Ishikawa (cell line): ENCODE data around the gene AGTR1.

Experiments
- CEBPB ChIP-seq: IDR thresholded peaks from 2 replicates; pipeline ENCODE4 v1.6.1; 2012
- CREB1 ChIP-seq: IDR thresholded peaks from 2 replicates; pipeline ENCODE4 v1.6.1; 2012; ENCODE audit warnings: low read depth
- EGR1 ChIP-seq: IDR thresholded peaks from 2 replicates; pipeline ENCODE4 v1.6.1; 2012
- EP300 ChIP-seq: IDR thresholded peaks from 2 replicates; pipeline ENCODE4 v1.6.1; 2012; ENCODE audit warnings: borderline replicate concordance
- FOXM1 ChIP-seq: IDR thresholded peaks from 2 replicates; pipeline ENCODE4 v1.6.1; 2012; ENCODE audit warnings: low read depth, borderline replicate concordance
- MAX ChIP-seq: IDR thresholded peaks from 2 replicates; pipeline ENCODE4 v1.6.1; 2012
- NFIC ChIP-seq: IDR thresholded peaks from 2 replicates; pipeline ENCODE4 v1.6.1; 2012
- RAD21 ChIP-seq: IDR thresholded peaks from 2 replicates; pipeline ENCODE4 v1.6.1; 2012; ENCODE audit warnings: low read depth
- TAF1 ChIP-seq: IDR thresholded peaks from 2 replicates; pipeline ENCODE4 v1.6.1; 2012; ENCODE audit warnings: low read depth, mild to moderate bottlenecking
- TCF12 ChIP-seq: IDR thresholded peaks from 2 replicates; pipeline ENCODE4 v1.6.1; 2012; ENCODE audit warnings: low read depth
- TEAD4 ChIP-seq: IDR thresholded peaks from 2 replicates; pipeline ENCODE4 v1.6.1; 2012
- USF1 ChIP-seq: IDR thresholded peaks from 2 replicates; pipeline ENCODE4 v1.6.1; 2012
- YY1 ChIP-seq: IDR thresholded peaks from 2 replicates; pipeline ENCODE4 v1.6.1; 2012; ENCODE audit warnings: low read depth
- ZBTB7A ChIP-seq: IDR thresholded peaks from 2 replicates; pipeline ENCODE4 v1.6.1; 2012; ENCODE audit warnings: low read depth
- TF ChIP-seq, protein P1 (sequence below): IDR thresholded peaks from 2 replicates; pipeline ENCODE4 v1.6.1; 2012; ENCODE audit warnings: low read depth, mild to moderate bottlenecking

The AGTR1 gene

GRCh38 chr3:148707601-148708380 is 10.1 kb downstream of the AGTR1 start:
- no peak for TF ChIP-seq FOXM1
- no peak for TF ChIP-seq TCF12
- TF ChIP-seq CEBPB: no peak
- TF ChIP-seq, protein P1, sequence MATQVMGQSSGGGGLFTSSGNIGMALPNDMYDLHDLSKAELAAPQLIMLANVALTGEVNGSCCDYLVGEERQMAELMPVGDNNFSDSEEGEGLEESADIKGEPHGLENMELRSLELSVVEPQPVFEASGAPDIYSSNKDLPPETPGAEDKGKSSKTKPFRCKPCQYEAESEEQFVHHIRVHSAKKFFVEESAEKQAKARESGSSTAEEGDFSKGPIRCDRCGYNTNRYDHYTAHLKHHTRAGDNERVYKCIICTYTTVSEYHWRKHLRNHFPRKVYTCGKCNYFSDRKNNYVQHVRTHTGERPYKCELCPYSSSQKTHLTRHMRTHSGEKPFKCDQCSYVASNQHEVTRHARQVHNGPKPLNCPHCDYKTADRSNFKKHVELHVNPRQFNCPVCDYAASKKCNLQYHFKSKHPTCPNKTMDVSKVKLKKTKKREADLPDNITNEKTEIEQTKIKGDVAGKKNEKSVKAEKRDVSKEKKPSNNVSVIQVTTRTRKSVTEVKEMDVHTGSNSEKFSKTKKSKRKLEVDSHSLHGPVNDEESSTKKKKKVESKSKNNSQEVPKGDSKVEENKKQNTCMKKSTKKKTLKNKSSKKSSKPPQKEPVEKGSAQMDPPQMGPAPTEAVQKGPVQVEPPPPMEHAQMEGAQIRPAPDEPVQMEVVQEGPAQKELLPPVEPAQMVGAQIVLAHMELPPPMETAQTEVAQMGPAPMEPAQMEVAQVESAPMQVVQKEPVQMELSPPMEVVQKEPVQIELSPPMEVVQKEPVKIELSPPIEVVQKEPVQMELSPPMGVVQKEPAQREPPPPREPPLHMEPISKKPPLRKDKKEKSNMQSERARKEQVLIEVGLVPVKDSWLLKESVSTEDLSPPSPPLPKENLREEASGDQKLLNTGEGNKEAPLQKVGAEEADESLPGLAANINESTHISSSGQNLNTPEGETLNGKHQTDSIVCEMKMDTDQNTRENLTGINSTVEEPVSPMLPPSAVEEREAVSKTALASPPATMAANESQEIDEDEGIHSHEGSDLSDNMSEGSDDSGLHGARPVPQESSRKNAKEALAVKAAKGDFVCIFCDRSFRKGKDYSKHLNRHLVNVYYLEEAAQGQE: no peak
- no peak for TF ChIP-seq CREB1
- TF ChIP-seq EP300: no peak

GRCh38 chr3:148708409-148708808 is 10.7 kb downstream of the AGTR1 start:
- TF ChIP-seq, protein P1: no peak
- TF ChIP-seq USF1 (no peak), TEAD4 (no peak), EP300 (no peak), EGR1 (no peak), RAD21 (no peak), YY1 (no peak), ZBTB7A (no peak), CREB1 (no peak), CEBPB (no peak), MAX (no peak), TAF1 (no peak), FOXM1 (no peak), NFIC (no peak), TCF12 (no peak)

DNA sequence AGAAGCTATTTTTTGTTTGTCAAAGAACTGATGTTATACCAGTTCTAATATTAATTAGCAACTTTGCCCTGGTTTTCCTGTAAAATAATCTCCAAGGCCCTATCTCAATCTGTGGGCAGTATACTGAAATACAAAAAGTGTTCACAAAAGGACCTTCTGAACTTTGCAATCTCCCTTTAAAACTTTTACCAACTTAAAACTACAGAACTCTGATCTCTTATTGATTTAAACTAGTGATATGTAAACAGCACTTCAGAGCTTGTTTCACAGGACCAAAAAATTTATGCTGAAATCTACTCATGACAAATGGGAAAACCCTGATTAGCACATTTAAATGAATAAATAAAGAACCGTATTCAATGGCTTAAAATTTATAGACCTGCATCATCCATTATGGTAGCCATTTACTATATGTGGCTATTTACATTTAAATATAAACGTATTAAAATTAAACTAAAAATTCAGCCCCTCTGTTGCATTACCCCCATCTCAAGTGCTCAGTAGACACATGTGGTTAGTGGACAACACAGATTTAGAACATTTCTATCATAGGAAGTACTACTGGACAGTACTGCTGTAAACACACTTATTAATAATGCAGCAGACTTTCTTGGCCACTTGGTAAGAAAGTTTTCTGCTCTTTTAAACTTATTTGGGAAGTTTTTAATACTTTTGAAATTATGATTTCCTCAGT is 12.0 kb downstream of the AGTR1 start:
- no peak for TF ChIP-seq RAD21
- TF ChIP-seq, protein P1: no peak
- TF ChIP-seq NFIC: no peak
- no peak for TF ChIP-seq TCF12
- no peak for TF ChIP-seq USF1
- no peak for TF ChIP-seq EGR1
- no peak for TF ChIP-seq MAX
- TF ChIP-seq TEAD4: no peak
- no peak for TF ChIP-seq FOXM1
- TF ChIP-seq CEBPB: no peak
- no peak for TF ChIP-seq ZBTB7A

DNA sequence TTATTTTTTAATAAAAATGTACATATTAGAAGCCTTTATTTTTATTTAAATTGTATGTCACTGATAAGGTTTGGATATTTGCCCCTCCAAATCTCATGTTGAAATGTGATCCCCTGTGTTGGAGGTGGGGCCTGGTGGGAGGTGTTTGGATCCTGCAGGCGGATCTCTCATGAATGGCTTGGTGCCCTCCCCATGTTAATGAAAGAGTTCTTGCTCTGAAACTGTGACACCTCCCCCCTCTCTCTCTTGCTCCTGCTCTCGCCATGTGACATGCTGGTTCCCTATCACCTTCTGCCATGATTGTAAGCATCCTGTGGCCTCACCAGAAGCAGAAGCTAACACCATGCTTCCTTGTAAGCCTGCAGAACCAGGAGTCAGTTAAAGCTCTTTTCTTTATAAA is 13.0 kb downstream of the AGTR1 start:
- TF ChIP-seq NFIC (no peak), MAX (no peak), RAD21 (no peak), EGR1 (no peak), TEAD4 (no peak), FOXM1 (no peak)
